Activated CD8-positive, alpha-beta memory T cell treated with anti-CD3 and anti-CD28 coated beads for 24 hours (primary cell): ENCODE data around the gene RGS13.
A peak's percentile ranks its signal among the peaks of the same experiment; 100 is the strongest.

Experiments used
- DNase-seq: peaks from one replicate; pipeline ENCODE4 v3.0.0-alpha.2; 2020

The RGS13 gene, protein sequence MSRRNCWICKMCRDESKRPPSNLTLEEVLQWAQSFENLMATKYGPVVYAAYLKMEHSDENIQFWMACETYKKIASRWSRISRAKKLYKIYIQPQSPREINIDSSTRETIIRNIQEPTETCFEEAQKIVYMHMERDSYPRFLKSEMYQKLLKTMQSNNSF

DNA sequence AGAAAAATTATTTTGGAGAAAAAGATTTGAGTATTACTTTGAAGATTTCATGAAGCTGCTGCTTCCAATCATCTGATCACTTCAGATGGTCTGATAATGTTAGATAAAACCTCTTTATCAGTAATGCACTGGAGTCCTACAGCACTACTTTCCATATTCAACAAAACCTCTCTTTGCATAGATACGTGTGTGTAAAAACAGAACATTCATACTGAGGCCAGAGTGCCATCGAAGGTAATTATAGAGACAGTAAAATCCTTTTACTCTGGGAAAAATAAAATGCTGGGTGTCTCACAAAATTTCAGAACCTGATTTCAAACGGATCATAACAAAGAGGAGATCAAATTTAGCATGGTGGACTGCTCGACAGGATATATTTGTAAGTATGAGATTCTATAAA is at the start of gene RGS13:
Gene RGS13, plus strand, starts transcription at position 209 of the 400 bp plus-strand sequence. CDS start 8,188 bp downstream, outside the sequence.
- no peak for DNase-seq

DNA sequence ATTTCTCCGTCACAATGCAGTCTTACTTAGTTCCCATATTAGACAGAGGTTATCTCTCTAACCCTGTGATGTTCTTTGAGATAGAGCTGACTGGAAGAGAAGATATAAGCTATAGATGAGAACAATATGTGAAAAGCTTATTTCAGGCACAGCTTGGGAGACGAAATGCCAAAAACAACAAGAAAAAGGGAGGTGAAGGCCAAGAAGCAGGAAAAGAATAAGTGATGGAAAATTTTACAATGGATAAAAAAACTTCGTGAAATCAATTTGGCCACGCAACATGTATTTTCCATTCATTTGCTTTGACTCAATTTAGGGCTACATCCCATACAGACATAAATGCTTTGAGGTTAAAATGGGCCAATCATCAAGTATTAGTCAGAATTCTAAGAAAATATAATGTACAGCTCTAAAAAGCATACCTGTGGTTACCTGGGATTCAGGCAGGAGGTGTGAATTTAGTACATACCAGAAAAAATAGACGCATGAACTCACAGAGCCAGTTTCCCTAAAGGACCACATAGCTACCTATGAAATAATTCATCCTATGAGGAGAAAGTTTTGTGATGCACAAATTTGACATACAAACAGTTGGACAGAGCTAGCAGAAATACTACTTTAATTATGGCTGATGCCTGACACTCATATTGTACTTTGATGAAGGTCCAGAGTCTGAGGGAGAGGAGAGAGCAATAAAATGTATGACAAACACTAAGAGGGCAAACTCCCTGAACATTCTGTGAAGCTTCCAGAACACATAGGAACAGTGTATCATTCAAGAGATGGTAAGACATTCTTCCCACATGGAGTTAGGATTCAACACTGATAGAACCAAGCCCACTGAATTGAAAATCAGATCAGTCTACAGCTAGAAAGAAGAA is 48.3 kb upstream of the RGS13 start:
- DNase-seq = no peak

DNA sequence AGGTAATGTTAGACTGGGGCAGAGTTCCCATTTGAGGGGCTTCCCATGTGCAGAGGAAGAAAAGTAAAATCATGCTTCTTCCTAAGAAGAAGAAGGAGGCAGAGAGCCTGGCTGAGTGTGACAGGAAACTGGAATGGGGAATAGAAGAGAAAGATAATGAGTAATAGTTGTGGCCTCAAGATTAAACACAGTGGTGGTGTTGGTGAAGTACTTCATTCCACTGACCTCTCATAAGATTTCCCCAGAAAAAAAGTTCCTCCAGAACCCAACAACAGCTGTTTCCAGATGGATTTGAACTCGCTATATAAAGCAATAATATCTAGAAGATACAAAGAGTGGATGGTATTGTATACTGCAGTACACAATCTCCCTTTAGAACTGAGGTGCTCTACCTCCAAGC is 47.4 kb upstream of the RGS13 start:
- no peak for DNase-seq

DNA sequence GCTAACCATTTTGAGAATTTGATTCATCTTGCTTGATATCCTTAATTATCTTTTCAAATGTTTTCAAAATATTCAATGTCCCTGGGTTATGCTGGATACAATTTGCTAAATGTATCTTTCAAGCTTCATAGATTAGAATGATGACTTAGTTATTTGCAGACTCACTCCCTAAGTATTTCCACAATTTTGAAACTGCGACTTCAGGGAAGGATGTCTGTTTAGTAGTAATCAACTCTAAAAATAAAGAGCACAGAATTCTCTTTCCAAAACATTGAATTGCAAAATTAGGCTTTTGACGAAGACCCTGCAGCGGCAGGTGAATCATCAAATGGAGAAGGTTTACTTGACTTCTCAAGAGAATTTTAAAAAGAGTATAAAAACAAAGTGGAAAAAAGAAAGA is 46.1 kb upstream of the RGS13 start:
- no peak for DNase-seq

DNA sequence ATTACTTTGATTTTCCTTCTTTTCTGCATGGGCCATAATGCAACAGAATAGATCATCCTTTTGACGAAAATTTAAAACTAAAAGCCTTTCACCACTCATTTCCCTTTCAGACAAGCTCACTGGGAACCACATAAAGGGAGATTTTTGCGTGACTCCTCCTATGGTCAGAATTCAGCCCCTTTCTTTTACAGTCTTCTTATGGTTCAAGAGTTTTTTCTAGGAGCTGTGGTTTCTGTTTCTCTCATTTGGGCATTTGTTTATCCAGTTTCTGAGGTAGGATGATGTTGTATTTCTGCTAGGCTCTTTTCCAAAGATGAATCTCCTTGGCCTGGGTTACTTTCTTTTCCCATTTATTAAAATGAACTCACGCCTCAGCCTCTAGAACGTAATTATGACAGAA is 43.4 kb upstream of the RGS13 start:
- no peak for DNase-seq

DNA sequence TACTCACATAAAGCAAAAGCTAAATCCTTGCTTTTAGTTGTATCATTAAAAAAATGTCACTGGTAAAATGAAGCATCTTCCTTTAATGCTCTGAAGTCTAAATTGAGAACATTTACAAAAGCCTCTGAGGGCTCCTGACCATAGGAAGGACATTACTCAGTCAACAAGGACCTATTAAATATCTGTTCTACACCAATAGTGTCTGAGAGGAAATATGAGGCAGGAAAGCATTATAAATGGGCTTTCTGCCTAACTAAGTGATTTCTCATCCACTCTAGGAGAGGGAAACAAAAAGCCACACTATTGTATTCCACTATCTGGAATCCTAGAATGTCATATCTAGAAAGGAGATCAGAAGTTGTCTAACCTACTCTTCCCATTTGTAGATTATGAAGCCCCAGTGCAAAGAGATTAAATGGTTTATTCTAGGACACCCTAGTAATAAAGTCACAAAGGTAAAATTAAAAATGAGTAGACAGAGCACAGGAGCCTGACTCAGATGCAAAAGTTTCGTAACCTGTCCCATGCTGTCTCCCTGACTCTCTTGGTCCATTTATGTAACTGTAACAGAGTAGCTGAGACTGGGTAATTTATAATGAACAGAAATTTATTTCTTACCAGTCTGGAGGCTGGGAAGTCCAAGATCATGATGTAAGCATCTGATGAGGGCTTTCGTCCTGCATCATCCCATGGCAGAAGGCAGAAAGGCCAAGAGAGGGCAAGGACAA is 42.8 kb upstream of the RGS13 start:
- DNase-seq = no peak

DNA sequence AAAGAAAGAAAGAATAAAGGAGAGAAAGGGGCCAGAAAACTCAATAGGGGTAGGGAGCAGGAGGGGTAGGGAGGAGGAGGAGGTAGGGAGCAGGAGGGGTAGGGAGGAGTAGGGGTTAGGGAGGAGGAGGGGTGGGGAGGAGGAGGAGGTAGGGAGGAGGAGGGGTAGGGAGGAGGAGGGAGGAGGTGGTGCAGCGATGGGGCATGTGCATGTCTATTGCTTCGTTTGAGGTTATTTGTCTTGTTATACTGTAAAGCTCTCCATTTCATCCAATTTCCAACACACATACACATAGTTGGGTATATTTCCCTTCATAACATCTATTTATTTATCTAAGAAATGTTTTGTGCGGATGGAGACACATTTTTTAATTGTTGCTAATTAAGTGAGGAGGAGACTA is 40.6 kb upstream of the RGS13 start:
- DNase-seq = no peak

DNA sequence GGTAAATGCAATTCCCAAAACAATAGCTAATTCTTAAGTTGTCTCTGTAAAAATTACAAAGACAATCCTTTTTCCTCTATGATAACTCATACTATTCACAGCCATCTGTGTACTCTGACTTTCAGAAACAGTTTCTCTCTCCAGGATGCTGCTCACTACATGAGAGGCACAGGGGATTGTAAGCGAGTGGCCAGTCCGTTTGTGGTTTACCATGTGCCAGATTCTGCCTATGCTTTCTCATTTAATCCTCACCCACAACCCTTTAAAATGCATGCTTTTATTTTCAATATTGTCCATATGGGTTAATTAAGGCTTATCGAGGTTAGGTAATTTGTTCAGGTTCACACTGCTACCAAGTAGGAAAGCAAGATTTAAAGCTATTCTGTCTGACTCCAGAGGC is 37.4 kb upstream of the RGS13 start:
- DNase-seq = no peak

DNA sequence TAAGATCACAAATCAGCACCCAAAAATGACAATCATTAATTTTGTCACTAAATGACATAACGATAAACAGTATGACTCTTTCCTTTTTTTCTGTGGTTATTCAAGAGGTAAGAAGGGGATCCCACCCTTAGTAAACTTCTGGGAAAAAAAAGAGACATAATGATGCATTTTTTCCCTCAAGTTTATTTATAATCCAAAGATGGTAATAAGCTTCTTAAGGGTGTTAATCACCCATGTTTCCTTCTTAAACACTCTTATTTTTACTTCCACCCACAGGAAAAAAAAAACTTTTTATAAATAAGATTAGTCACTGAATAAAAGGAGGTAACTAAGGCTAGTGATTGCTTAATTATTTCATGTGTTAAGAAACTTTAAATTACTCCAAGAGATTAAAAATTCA is 35.7 kb upstream of the RGS13 start:
- DNase-seq = no peak

DNA sequence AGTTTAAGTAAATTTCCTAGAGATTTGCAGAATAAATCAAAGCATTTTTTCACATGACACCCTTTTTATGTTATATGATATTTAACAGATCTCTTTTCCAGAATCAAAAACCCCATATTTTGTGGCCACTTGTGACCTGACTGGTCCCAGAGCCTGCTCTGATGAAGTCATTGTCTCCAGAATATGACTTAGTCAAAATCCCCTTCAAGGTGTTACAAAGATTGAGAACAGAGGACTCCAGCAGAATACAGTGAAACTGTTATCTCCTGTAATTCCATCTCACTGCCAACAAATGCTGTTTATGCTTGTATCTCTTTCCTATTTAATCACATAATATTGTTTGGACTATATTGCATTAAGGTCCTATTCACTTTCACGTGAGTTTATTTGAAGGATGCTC is 34.8 kb upstream of the RGS13 start:
- no peak for DNase-seq

DNA sequence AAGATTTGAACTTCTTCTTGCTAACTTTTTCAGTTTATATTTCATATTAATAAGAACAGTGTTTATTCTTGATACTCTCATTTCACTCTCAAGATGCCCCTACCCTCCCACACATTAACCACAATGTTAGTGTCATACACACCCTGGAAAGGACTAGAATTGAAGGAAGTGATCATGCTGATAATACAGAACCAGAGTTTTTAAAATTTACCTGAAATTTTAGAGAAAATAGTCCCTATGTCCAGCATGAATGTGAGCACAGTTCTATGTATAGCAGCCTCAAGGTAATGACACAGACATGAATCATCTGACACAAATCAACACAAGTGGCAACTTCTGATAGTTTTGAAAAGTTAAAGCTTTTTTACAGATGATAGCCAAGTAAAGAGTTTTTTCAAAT is 34.4 kb upstream of the RGS13 start:
- no peak for DNase-seq

DNA sequence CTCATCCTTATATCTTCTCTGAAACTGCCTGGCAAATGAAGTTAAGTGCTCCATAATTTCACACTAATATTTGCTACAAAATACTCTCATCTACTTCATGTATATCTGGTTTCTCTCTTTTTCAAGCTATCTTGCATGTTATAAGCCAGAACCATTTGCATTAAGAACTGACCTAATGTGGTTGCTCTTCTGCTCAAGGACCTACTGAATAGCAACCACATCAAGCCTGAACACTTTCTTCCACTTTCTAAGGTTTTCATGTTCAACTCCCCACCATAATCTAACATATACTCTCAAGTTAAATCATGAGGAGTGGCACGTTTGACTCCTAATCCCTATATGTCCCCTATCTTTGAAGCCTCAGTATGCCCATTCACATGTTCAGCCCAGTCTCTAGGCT is 33.2 kb upstream of the RGS13 start:
- DNase-seq = no peak

DNA sequence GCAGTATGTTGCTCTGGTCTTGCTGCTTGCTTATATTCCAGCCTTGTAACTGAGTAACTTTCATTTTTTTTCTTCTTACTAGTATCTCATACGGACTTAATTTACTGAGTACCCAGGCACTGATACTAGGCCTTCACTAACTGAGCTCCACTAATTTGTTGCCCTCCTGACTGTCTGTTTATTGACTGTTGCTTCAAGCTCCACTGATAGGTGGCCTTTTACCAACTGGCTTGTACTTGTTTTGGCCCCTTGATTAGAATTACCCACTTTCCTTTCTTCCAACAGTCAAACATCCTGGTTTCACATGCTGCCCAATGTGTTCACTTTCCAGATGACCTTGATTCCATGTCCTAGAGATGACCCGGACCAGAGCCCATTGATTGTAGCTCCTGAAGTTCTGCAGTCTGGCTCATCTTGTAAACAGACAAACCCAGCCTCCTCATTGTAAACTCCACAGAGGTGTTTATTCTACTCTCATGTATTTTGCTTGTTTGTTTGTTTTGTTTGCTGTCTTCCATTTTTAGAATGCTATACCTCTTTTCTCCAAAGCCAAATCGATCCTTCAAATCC is 32.6 kb upstream of the RGS13 start:
- DNase-seq = no peak

DNA sequence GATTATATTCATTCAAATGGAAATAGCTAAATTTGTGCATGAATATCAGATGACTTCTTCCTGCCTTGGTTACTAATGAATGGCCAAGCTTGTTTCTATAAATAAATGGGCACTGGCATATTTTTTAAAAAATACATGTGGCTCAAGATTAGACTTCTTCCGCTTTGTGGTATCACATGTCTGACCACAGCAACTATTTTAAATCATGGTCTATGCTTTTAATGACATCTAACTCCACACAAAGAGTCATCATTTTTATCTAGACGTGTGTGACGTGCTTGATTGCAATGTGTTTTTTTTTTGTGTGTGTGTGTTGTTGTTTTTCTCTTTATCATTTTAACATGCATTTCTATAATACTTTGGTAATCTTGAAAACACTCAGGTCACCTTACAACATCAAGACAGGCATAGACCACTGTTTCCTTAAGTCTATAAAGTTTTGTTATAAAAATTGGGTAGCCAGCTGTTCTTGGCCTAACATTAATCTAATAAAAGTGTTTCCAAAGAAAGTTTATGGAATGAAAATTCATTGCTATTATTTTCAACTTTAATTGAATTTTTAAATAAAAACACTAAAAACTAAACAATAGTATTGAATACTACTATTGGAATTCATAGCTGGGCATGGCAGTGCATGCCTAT is 30.8 kb upstream of the RGS13 start:
- DNase-seq = no peak

DNA sequence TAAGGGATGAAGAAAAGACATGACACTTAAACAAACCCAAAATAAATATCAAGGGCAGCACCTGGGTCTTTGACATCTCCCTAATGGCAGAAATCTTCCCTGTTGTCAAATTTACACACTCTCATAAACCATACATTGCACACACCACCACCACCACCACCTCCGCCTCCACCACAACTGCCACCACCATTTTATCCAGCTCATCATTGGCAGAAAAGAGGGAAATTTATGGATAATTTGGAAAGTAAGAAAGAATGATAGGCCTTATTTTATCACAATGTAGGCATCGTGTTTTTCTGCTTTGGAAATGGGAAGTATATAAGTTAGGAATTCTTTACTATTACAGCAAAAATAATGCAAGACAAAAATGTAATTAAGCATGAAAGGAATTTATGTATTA is 27.3 kb upstream of the RGS13 start:
- no peak for DNase-seq

DNA sequence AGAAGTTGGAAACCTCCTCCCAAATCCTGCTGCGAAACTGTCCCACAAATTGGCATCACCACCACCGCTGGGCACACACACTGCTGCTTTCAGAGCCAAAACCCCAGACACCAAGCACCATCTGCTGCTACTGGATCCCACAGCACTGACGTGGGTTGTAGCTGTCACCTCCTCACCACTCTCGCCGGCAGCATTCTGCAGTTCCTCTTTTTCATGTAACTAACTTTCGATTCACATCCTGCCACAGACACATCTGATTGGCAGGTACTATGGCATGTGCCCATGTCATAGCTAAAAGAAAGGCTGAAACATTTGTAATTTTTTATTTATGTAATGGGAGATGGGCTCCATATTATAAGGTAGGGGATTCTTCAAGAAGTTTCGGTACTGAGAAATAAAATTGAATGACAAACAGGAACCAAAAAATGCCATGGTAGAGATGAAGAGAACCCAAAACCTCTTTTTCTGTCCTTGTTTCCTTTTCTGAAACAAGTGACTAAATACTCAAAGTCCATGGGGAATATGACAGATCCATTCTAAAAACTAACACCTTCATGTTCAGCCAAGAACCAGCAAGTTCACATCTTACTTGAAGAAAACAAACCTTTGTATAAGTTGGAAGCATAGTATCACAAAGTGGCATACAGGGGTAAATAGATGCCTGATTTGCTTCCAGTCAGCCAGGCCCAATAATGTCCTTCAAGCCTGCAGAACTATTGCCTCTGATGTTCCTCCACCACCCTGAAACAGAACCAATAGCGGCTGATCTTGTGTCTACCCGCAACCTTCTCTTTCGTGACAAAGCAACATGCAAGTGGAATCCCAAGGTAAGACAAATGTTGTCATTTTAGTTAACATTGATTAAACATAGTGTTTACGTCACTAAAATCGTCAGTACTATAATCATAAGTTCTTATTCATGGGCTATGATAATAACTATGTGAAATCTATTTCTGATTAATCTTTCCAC is 26.6 kb upstream of the RGS13 start:
- DNase-seq = peak; percentile 65

DNA sequence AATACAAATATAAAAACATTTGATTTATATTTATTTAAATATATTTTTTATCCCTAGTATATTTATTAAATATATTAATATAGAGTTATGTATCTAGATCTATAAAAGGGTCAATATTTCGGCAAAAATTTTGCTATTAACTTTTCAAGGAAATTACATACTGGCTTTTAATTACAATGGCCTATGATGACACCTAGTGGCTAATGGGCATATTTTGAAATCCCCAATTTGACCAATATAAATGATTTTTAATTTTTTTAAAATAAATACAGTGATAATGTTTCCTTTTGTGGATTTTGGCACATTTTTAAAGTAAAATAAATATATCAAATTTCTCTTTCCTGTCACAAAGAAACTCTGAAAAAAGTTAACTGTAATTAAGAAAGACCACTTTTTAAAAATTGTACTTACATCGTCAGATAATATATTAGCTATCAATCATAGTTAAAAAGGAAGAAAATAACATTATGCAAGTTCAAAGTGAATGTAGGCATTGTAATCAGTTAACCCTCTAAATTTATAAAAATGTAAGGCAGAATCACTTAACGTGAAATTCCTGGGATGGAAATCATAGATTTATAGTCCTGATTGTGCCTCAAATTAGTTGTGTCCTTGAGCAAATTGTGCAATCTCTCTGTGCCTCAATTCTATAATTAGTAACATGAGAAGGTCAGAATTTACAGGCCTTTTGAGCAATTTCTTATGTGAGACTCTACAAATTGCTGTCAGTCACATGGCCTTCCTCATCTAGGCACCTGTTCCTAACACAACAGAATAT is 25.6 kb upstream of the RGS13 start:
- no peak for DNase-seq

DNA sequence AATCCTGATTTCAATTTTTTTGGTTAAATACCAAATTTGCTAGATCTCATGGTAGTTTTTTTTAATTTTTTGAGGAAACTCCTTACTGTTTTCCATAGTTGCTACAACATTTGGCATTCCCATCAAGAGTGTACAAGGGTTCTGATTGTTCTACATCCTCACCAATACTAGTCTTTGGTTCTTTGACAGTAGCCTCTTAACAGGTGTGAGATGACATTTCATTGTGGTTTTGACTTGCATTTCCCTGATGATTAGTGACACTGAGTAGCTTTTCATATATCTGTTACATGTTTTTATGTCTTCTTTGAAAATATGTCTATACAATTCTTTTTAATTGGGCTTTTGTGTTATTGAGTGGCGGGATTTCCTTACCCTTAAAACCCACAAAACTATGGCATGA is 20.9 kb upstream of the RGS13 start:
- no peak for DNase-seq

DNA sequence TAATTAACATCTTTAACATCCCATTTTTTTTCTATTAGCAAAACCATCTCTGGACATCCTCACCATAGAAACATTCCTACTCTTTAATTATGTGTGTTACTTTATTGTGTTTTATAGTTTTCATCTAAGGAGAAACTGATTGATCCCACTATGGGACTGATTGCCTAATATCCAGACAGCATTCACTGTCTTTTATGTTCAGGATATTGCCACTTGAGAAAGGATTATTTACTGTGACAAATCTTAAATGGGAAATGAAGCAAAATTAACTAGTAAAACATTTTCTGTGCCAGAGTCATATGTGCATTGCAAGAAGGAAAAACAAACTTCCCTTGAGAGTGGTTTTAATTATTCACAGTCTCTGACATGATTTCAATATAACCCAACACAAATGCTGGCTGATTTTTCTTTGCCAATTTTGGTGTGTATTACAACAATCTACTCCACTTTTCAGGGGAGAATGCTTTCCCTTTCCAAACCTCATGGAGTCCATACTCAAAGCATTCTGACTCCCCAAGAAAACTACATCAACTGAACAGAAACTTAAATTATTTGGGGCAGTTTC is 15.8 kb upstream of the RGS13 start:
- no peak for DNase-seq

DNA sequence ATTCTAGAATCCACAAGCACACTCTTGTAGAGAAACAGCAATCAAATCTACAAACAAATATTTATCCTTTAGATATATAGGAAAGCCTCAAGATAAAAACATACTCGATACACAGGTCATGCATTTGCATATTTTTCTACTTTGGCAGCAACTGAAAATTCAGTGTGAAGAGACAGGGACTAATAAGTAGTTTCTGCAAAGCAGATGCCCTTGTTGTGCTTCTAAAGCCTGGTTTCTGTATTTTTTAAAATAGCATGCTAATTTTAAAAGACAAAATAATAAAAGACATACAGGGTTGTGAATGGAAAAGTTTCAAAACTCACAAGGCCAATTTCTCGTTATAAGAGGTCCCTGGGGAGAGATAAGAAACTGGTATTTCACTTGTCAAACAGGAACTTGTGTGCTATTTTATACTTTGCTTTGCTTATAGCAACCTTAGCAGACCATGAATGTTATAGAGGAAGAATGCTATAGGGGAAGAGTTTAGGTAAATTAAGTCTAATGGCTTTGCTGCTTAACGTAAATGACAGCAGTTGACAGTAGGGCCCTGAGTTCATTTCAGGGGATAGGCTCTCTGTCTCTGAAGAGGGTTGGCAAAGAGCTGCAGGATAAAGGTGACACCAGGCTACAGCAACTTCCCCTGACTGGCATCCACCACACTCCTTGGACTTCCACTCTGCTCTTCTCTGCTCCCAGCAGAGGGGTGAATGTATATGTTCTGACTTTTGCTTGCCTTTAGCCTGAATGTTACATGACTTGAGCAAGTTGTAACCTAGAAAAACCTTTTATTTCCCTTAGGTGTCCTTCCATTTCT is 9.4 kb upstream of the RGS13 start:
- no peak for DNase-seq
